Small intestine (tissue), 7 donors: ENCODE data around the gene UBE2I. TPM values are rescaled to one million over a fixed set of nuclear protein-coding genes. Genes with fewer than 3 reads are reported as not detected.

Experiments
- DNase-seq, 2 donors: peaks; one replicate each; pipeline versions ENCODE4 v3.0.0 to v3.0.0-alpha.2; 2013
- FAIRE-seq: peaks from 2 replicates; lab custom pipeline; 2012; peaks lifted over from hg19 to GRCh38; lab: Jason Lieb, UNC
- H3K27ac ChIP-seq, 3 donors: one replicate each; pipeline ENCODE4 v1.5.1; 2013; ENCODE audit warnings: low read length in 2 of 3, mild to moderate bottlenecking in 2 of 3, control low read depth in 1 of 3, inconsistent platforms in 1 of 3, low read depth in 1 of 3, moderate library complexity in 1 of 3
- H3K27me3 ChIP-seq, 3 donors: one replicate each; pipeline ENCODE4 v1.6.1; 2013; ENCODE audit warnings: low read length in 3 of 3, inconsistent platforms in 1 of 3; ENCODE audit not compliant: control insufficient read depth in 3 of 3, insufficient read depth in 3 of 3
- H3K36me3 ChIP-seq, 3 donors: one replicate each; pipeline ENCODE4 v1.6.1; 2013; ENCODE audit warnings: low read length in 3 of 3, inconsistent platforms in 1 of 3, low read depth in 1 of 3, mild to moderate bottlenecking in 1 of 3, moderate library complexity in 1 of 3; ENCODE audit not compliant: control insufficient read depth in 3 of 3, insufficient read depth in 2 of 3
- H3K4me1 ChIP-seq, 3 donors: one replicate each; pipeline ENCODE4 v1.6.1; 2013; ENCODE audit warnings: low read length in 2 of 3, inconsistent platforms in 1 of 3, low read depth in 1 of 3, mild to moderate bottlenecking in 1 of 3, moderate library complexity in 1 of 3; ENCODE audit not compliant: control insufficient read depth in 3 of 3, insufficient read depth in 2 of 3
- H3K4me3 ChIP-seq, 3 donors: one replicate each; pipeline ENCODE4 v1.5.1; 2013; ENCODE audit warnings: low read length in 3 of 3, control low read depth in 1 of 3, inconsistent platforms in 1 of 3, low read depth in 1 of 3, mild to moderate bottlenecking in 1 of 3, moderate library complexity in 1 of 3
- H3K9me3 ChIP-seq, 2 donors: one replicate each; pipeline ENCODE4 v1.6.1; 2013; ENCODE audit warnings: low read depth in 1 of 2, low read length in 1 of 2; ENCODE audit not compliant: control insufficient read depth in 2 of 2, insufficient read depth in 1 of 2
- WGBS, 3 donors: extraction: QIAGEN DNeasy Blood & Tissue Kit; methylation state at CpG; one replicate each; pipeline ENCODE4 v1.1.7; 2013; 5-methylcytosine and 5-hydroxymethylcytosine counted together
- polyA plus RNA-seq, 4 donors: library from polyadenylated mRNA; stranded (reverse) in 3 of 4; unstranded in 1 of 4; fragments of 200-250 nt in 3 of 4; fragments of 120-200 nt in 1 of 4; gene quantifications; one replicate each; pipeline versions ENCODE4 v1.2.1 to v1.2.3, GENCODE V29; 2013
- donor health status: healthy with polysubstance abuse.
- donor health status: control.
- donor health status: control.
- donor health status: Bipolar disorder and iron deficiency.
- donor health status: healthy.

The UBE2I gene
- polyA plus RNA-seq, 4 donors = 38.7 to 123 (median 64.8) TPM

- H3K36me3 ChIP-seq = peaks cover 12 to 78% (median 19%) of the 10 kb centered on the region in 3 donors
- DNase-seq = no peak
- H3K27me3 ChIP-seq = no peaks in the 10 kb centered on the region
- no peak overlapping the region for H3K27ac ChIP-seq
- no peaks in the 10 kb centered on the region for H3K9me3 ChIP-seq
- H3K4me1 ChIP-seq = no peaks in the 10 kb centered on the region
- 91 to 93% (median 91%) methylated on average over 23 to 29 of the region's 29 CpGs for WGBS, 3 donors
- no peak overlapping the region for H3K4me3 ChIP-seq
- FAIRE-seq = no peak
These were observed 56.8 kb downstream of the UBE2I start for GRCh38 chr16:1366060-1366711.

- Histone ChIP-seq H3K9me3 (no peaks in the 10 kb centered on the region), H3K4me1 (no peaks in the 10 kb centered on the region), H3K36me3 (peaks cover 12 to 78% (median 19%) of the 10 kb centered on the region in 3 donors), H3K27ac (no peak overlapping the region), H3K4me3 (no peak overlapping the region), H3K27me3 (no peaks in the 10 kb centered on the region)
- no peak for FAIRE-seq
- DNase-seq = no peak
- WGBS, 3 donors = 88% methylated on average over 13 to 24 of the region's 24 CpGs
These were observed 57.4 kb downstream of the UBE2I start for GRCh38 chr16:1366712-1367299.

- Histone ChIP-seq H3K9me3 (no peaks in the 10 kb centered on the region), H3K36me3 (peaks cover 12 to 74% (median 15%) of the 10 kb centered on the region in 3 donors), H3K4me3 (no peak overlapping the region), H3K27ac (no peak overlapping the region), H3K27me3 (no peaks in the 10 kb centered on the region), H3K4me1 (no peaks in the 10 kb centered on the region)
- FAIRE-seq = no peak
- WGBS, 3 donors = 78 to 87% (median 87%) methylated on average over 22 to 27 of the region's 27 CpGs
- no peak for DNase-seq
These were observed 58.2 kb downstream of the UBE2I start for GRCh38 chr16:1367486-1368174.

- Histone ChIP-seq H3K36me3 (peaks cover 2 to 65% (median 6%) of the 10 kb centered on the region in 3 donors), H3K4me1 (no peaks in the 10 kb centered on the region), H3K27me3 (no peaks in the 10 kb centered on the region), H3K27ac (no peak overlapping the region), H3K4me3 (no peak overlapping the region), H3K9me3 (no peaks in the 10 kb centered on the region)
- 83 to 90% (median 87%) methylated on average over 30 to 33 of the region's 33 CpGs for WGBS, 3 donors
- DNase-seq (no peak), FAIRE-seq (no peak)
These were observed 61.9 kb downstream of the UBE2I start for GRCh38 chr16:1371054-1371978.

- Histone ChIP-seq H3K9me3 (no peaks in the 10 kb centered on the region), H3K4me1 (no peaks in the 10 kb centered on the region), H3K4me3 (no peak overlapping the region), H3K27ac (no peak overlapping the region), H3K36me3 (peaks cover 2 to 63% (median 3%) of the 10 kb centered on the region in 3 donors), H3K27me3 (no peaks in the 10 kb centered on the region)
- WGBS, 3 donors = 86 to 95% (median 86%) methylated on average over 13 to 18 of the region's 21 CpGs
- no peak for DNase-seq
- no peak for FAIRE-seq
These were observed 63.0 kb downstream of the UBE2I start for GRCh38 chr16:1372292-1372950.

GRCh38 chr16:1374418-1375297, 65.2 kb downstream of the UBE2I start:
- no peak for FAIRE-seq
- no peak for DNase-seq
- Histone ChIP-seq H3K27me3 (no peaks in the 10 kb centered on the region), H3K9me3 (no peaks in the 10 kb centered on the region), H3K4me3 (no peak overlapping the region), H3K27ac (no peak overlapping the region), H3K36me3 (peaks cover 0 to 64% (median 3%) of the 10 kb centered on the region in 3 donors), H3K4me1 (peaks cover 0 to 8% (median 0%) of the 10 kb centered on the region in 3 donors)
- WGBS, 3 donors = 93 to 94% (median 94%) methylated on average over 43 to 46 of the region's 46 CpGs

- Histone ChIP-seq H3K27me3 (no peaks in the 10 kb centered on the region), H3K4me3 (no peak overlapping the region), H3K9me3 (no peaks in the 10 kb centered on the region), H3K4me1 (peaks cover 0 to 8% (median 0%) of the 10 kb centered on the region in 3 donors), H3K36me3 (peaks cover 0 to 60% (median 0%) of the 10 kb centered on the region in 3 donors), H3K27ac (no peak overlapping the region)
- 88 to 91% (median 91%) methylated on average over 22 to 24 of the region's 24 CpGs for WGBS, 3 donors
- no peak for FAIRE-seq
- DNase-seq = no peak
These were observed 65.8 kb downstream of the UBE2I start for GRCh38 chr16:1375298-1375640.
